NK-92 (cell line): ENCODE measurements around the gene PRR5L.
"Not testable (repeated sequence)": the region's sequence is repeated elsewhere in the genome, so short reads cannot be mapped to it uniquely, and the experiment has no call there.

Source experiments
- DNase-seq: peaks from one replicate; lab custom pipeline; 2025; ENCODE audit not compliant: unreplicated experiment; lab: John Stamatoyannopoulos, UW

Gene PRR5L

GRCh38 chr11:36456156-36456555, 160.1 kb downstream of the PRR5L start:
- no peak for DNase-seq

- DNase-seq = no peak
Observed at GRCh38 chr11:36458129-36458915, 162.2 kb downstream of the PRR5L start.

GRCh38 chr11:36459046-36459445, 163.0 kb downstream of the PRR5L start:
- DNase-seq = no peak

GRCh38 chr11:36460220-36460619, 164.1 kb downstream of the PRR5L start:
- no peak for DNase-seq

- DNase-seq = no peak
Observed at GRCh38 chr11:36462321-36462720, 166.2 kb downstream of the PRR5L start.

GRCh38 chr11:36463781-36464180, 167.7 kb downstream of the PRR5L start:
- DNase-seq = no peak

GRCh38 chr11:36464720-36465119, 168.6 kb downstream of the PRR5L start:
- DNase-seq = no peak

- DNase-seq = no peak
Observed at GRCh38 chr11:36465449-36466163, 169.5 kb downstream of the PRR5L start.

- DNase-seq = no peak
Observed at GRCh38 chr11:36467012-36467411, 170.9 kb downstream of the PRR5L start.

- no peak for DNase-seq
Observed at GRCh38 chr11:36467916-36468315, 171.8 kb downstream of the PRR5L start.

- no peak for DNase-seq
Observed at GRCh38 chr11:36469063-36469462, 173.0 kb downstream of the PRR5L start.

- no peak for DNase-seq
Observed at GRCh38 chr11:36469881-36470802, 174.1 kb downstream of the PRR5L start.

- DNase-seq = no peak
Observed at GRCh38 chr11:36471577-36471976, 175.5 kb downstream of the PRR5L start.

GRCh38 chr11:36475192-36475591, 179.1 kb downstream of the PRR5L start:
- no peak for DNase-seq

- DNase-seq = no peak
Observed at GRCh38 chr11:36478700-36479329, 182.7 kb downstream of the PRR5L start.

GRCh38 chr11:36480833-36481232, 184.7 kb downstream of the PRR5L start:
- no peak for DNase-seq

GRCh38 chr11:36483042-36483441, 187.0 kb downstream of the PRR5L start:
- DNase-seq = not testable (repeated sequence)

- no peak for DNase-seq
Observed at GRCh38 chr11:36485298-36486002, 189.4 kb downstream of the PRR5L start.

- no peak for DNase-seq
Observed at GRCh38 chr11:36487619-36488018, 191.5 kb downstream of the PRR5L start.

- no peak for DNase-seq
Observed at GRCh38 chr11:36488096-36488495, 192.0 kb downstream of the PRR5L start.
